Measurements from ENCODE around the gene CTNNA3.

The CTNNA3 gene

GRCh38 chr10:66778351-66778750 lies 917.6 kb downstream of the CTNNA3 start:
- H3K4me1 ChIP-seq (ENCODE audit: insufficient read depth, poor library complexity, severe bottlenecking), result no peaks in the 10 kb centered on the region
- no peak overlapping the region for H3K27ac ChIP-seq (ENCODE audit: poor library complexity, severe bottlenecking)
- no peaks in the 10 kb centered on the region for H3K27me3 ChIP-seq (ENCODE audit: insufficient read depth, poor library complexity, severe bottlenecking)
- TF ChIP-seq CTCF (IDR thresholded peaks at IDR 0.05; ENCODE audit: poor library complexity, severe bottlenecking), result no peak
- no peak overlapping the region for H3K4me3 ChIP-seq (ENCODE audit: severe bottlenecking)
- H3K9me3 ChIP-seq (ENCODE audit: severe bottlenecking), result no peaks in the 10 kb centered on the region
- DNase-seq (ENCODE audit: low spot score) (no peak), ATAC-seq (ENCODE audit: low read depth) (no peak)
- no peaks in the 10 kb centered on the region for H3K36me3 ChIP-seq (ENCODE audit: low read depth)

GRCh38 chr10:66777665-66778064 lies 918.3 kb downstream of the CTNNA3 start:
- Histone ChIP-seq H3K27me3 (ENCODE audit: insufficient read depth, poor library complexity, severe bottlenecking) (no peaks in the 10 kb centered on the region), H3K36me3 (ENCODE audit: low read depth) (no peaks in the 10 kb centered on the region), H3K4me1 (ENCODE audit: insufficient read depth, poor library complexity, severe bottlenecking) (no peaks in the 10 kb centered on the region), H3K4me3 (ENCODE audit: severe bottlenecking) (no peak overlapping the region), H3K9me3 (ENCODE audit: severe bottlenecking) (no peaks in the 10 kb centered on the region), H3K27ac (ENCODE audit: poor library complexity, severe bottlenecking) (no peak overlapping the region)
- no peak for ATAC-seq (ENCODE audit: low read depth)
- no peak for DNase-seq (ENCODE audit: low spot score)
- TF ChIP-seq CTCF (IDR thresholded peaks at IDR 0.05; ENCODE audit: poor library complexity, severe bottlenecking), result no peak

- H3K9me3 ChIP-seq (ENCODE audit: severe bottlenecking), result no peaks in the 10 kb centered on the region
- no peaks in the 10 kb centered on the region for H3K36me3 ChIP-seq (ENCODE audit: low read depth)
- no peak overlapping the region for H3K27ac ChIP-seq (ENCODE audit: poor library complexity, severe bottlenecking)
- ATAC-seq (ENCODE audit: low read depth) (no peak), DNase-seq (ENCODE audit: low spot score) (no peak)
- no peaks in the 10 kb centered on the region for H3K27me3 ChIP-seq (ENCODE audit: insufficient read depth, poor library complexity, severe bottlenecking)
- no peak overlapping the region for H3K4me3 ChIP-seq (ENCODE audit: severe bottlenecking)
- no peak for TF ChIP-seq CTCF (IDR thresholded peaks at IDR 0.05; ENCODE audit: poor library complexity, severe bottlenecking)
- H3K4me1 ChIP-seq (ENCODE audit: insufficient read depth, poor library complexity, severe bottlenecking), result no peaks in the 10 kb centered on the region
These were observed 922.5 kb downstream of the CTNNA3 start for GRCh38 chr10:66773472-66773817.

- TF ChIP-seq CTCF (IDR thresholded peaks at IDR 0.05; ENCODE audit: poor library complexity, severe bottlenecking), result no peak
- H3K27ac ChIP-seq (ENCODE audit: poor library complexity, severe bottlenecking), result no peak overlapping the region
- H3K9me3 ChIP-seq (ENCODE audit: severe bottlenecking), result no peaks in the 10 kb centered on the region
- H3K4me1 ChIP-seq (ENCODE audit: insufficient read depth, poor library complexity, severe bottlenecking), result no peaks in the 10 kb centered on the region
- no peaks in the 10 kb centered on the region for H3K36me3 ChIP-seq (ENCODE audit: low read depth)
- ATAC-seq (ENCODE audit: low read depth) (no peak), DNase-seq (ENCODE audit: low spot score) (no peak)
- H3K4me3 ChIP-seq (ENCODE audit: severe bottlenecking), result no peak overlapping the region
- H3K27me3 ChIP-seq (ENCODE audit: insufficient read depth, poor library complexity, severe bottlenecking), result no peaks in the 10 kb centered on the region
These were observed 923.2 kb downstream of the CTNNA3 start for GRCh38 chr10:66772548-66773471.

- Histone ChIP-seq H3K27me3 (ENCODE audit: insufficient read depth, poor library complexity, severe bottlenecking) (no peaks in the 10 kb centered on the region), H3K36me3 (ENCODE audit: low read depth) (no peaks in the 10 kb centered on the region), H3K27ac (ENCODE audit: poor library complexity, severe bottlenecking) (no peak overlapping the region), H3K4me1 (ENCODE audit: insufficient read depth, poor library complexity, severe bottlenecking) (no peaks in the 10 kb centered on the region), H3K4me3 (ENCODE audit: severe bottlenecking) (no peak overlapping the region), H3K9me3 (ENCODE audit: severe bottlenecking) (no peaks in the 10 kb centered on the region)
- TF ChIP-seq CTCF (IDR thresholded peaks at IDR 0.05; ENCODE audit: poor library complexity, severe bottlenecking), result no peak
- DNase-seq (ENCODE audit: low spot score) (no peak), ATAC-seq (ENCODE audit: low read depth) (no peak)
These were observed 928.3 kb downstream of the CTNNA3 start for GRCh38 chr10:66767707-66768106.
